Lung (tissue), 12 donors: Measurements from ENCODE around the gene KLRF1. TPM values are rescaled to one million over a fixed set of nuclear protein-coding genes. Genes with fewer than 3 reads are reported as not detected.

ENCODE experiments used
- ATAC-seq: fragments of 200-7000 bp; cut with Tn5 transposase; one replicate; pipeline ENCODE4 v1.9.1; 2020; ENCODE audit warnings: moderate number of reproducible peaks; ENCODE audit not compliant: insufficient read depth, low FRiP score
- DNase-seq, 3 donors: peaks; one replicate each; pipeline ENCODE4 v3.0.0-alpha.2; 2013 to 2017
- H3K27ac ChIP-seq, 2 donors: one replicate each; pipeline ENCODE4 v1.5.1; 2013; ENCODE audit warnings: mild to moderate bottlenecking in 2 of 2, moderate library complexity in 2 of 2, control low read depth in 1 of 2, inconsistent platforms in 1 of 2, low read depth in 1 of 2, low read length in 1 of 2
- H3K27me3 ChIP-seq, 3 donors: one replicate each; pipeline ENCODE4 v1.5.1; 2013; ENCODE audit warnings: low read length in 2 of 3; ENCODE audit not compliant: control insufficient read depth in 3 of 3, insufficient read depth in 3 of 3
- H3K36me3 ChIP-seq, 4 donors: one replicate each; pipeline ENCODE4 v1.5.1; 2013; ENCODE audit warnings: low read length in 4 of 4, mild to moderate bottlenecking in 1 of 4, moderate library complexity in 1 of 4; ENCODE audit not compliant: control insufficient read depth in 4 of 4, insufficient read depth in 4 of 4
- H3K4me1 ChIP-seq, 5 donors: one replicate each; pipeline ENCODE4 v1.5.1; 2013; ENCODE audit warnings: low read length in 5 of 5, mild to moderate bottlenecking in 2 of 5, moderate library complexity in 1 of 5; ENCODE audit not compliant: control insufficient read depth in 5 of 5, insufficient read depth in 5 of 5
- H3K4me3 ChIP-seq: one replicate; pipeline ENCODE4 v1.5.1; 2013; ENCODE audit warnings: mild to moderate bottlenecking, control low read depth, moderate library complexity
- H3K9ac ChIP-seq, 2 donors: one replicate each; pipeline ENCODE4 v1.5.1; 2013; ENCODE audit warnings: low read length in 2 of 2, control low read depth in 1 of 2; ENCODE audit not compliant: insufficient read depth in 1 of 2
- H3K9me3 ChIP-seq, 4 donors: one replicate each; pipeline ENCODE4 v1.5.1; 2013; ENCODE audit warnings: low read length in 3 of 4, mild to moderate bottlenecking in 1 of 4, moderate library complexity in 1 of 4; ENCODE audit not compliant: control insufficient read depth in 4 of 4, insufficient read depth in 3 of 4
- WGBS, 2 donors: extraction: QIAGEN DNeasy Blood & Tissue Kit; methylation state at CpG; one replicate each; pipeline ENCODE4 v1.1.7; 2013; 5-methylcytosine and 5-hydroxymethylcytosine counted together
- polyA plus RNA-seq, 2 donors: library from polyadenylated mRNA; stranded (reverse); fragments of 200-250 nt; gene quantifications; one replicate each; pipeline ENCODE4 v1.2.1, GENCODE V29; 2013
- total RNA-seq, 2 donors: library from RNA; depleted of rRNA in 1 of 2; stranded (reverse); fragments of >200 nt in 1 of 2; gene quantifications; one replicate each; pipeline ENCODE4 v1.2.1, GENCODE V29; 2014 to 2021
- TF ChIP-seq, protein P1 (sequence below): IDR thresholded peaks from 2 replicates; pipeline ENCODE4 v1.5.1; 2012; ENCODE audit warnings: mild to moderate bottlenecking; ENCODE audit errors: control extremely low read depth, extremely low read depth
- donor health status: control.
- donor health status: control.
- donor health status: Bipolar disorder and iron deficiency.
- donor health status: healthy.
- donor health status: DM: yes; HTN: yes; CAD: no.

KLRF1 gene
- total and polyA plus RNA-seq, 4 donors, result 1.1 to 2.2 (median 1.4) TPM

- Histone ChIP-seq H3K27ac (no peak overlapping the region), H3K9me3 (no peaks in the 10 kb centered on the region), H3K9ac (no peak overlapping the region), H3K4me1 (peaks cover 0 to 18% (median 0%) of the 10 kb centered on the region in 5 donors), H3K4me3 (no peak overlapping the region), H3K27me3 (no peaks in the 10 kb centered on the region), H3K36me3 (no peaks in the 10 kb centered on the region)
- TF ChIP-seq, protein P1, sequence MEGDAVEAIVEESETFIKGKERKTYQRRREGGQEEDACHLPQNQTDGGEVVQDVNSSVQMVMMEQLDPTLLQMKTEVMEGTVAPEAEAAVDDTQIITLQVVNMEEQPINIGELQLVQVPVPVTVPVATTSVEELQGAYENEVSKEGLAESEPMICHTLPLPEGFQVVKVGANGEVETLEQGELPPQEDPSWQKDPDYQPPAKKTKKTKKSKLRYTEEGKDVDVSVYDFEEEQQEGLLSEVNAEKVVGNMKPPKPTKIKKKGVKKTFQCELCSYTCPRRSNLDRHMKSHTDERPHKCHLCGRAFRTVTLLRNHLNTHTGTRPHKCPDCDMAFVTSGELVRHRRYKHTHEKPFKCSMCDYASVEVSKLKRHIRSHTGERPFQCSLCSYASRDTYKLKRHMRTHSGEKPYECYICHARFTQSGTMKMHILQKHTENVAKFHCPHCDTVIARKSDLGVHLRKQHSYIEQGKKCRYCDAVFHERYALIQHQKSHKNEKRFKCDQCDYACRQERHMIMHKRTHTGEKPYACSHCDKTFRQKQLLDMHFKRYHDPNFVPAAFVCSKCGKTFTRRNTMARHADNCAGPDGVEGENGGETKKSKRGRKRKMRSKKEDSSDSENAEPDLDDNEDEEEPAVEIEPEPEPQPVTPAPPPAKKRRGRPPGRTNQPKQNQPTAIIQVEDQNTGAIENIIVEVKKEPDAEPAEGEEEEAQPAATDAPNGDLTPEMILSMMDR, result no peak
- 37 to 67% methylated on average over 5 of the region's 5 CpGs for WGBS, 2 donors
- ATAC-seq (no peak), DNase-seq (no peak)
Measured at GRCh38 chr12:9796346-9796745, 30.9 kb upstream of the KLRF1 start.

DNA sequence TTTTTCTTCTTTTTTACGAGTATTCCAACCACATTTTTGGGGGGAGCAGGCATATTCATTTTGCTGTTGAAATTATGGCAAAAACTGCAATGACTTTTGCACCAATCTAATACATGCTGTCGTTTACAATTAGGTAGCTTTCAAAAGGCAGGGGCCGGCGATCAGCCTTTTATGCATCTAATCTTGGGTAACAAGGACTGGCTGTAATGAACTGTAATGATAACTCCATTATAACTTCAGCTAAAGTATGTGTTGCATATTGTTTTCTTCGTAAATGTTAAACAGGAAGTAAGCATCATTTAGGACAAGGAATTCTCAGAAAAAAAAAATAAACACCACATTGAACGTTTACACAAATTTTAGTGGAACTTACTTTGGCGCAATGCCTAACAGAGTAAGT, 30.3 kb upstream of the KLRF1 start:
- no peaks in the 10 kb centered on the region for H3K9me3 ChIP-seq
- H3K27ac ChIP-seq, result no peak overlapping the region
- H3K27me3 ChIP-seq, result no peaks in the 10 kb centered on the region
- whole genome bisulfite sequencing, 2 donors, result 39 to 43% methylated on average over 7 of the region's 7 CpGs
- H3K36me3 ChIP-seq, result no peaks in the 10 kb centered on the region
- H3K9ac ChIP-seq, result peak overlapping the region in 1 of 2 donors; percentile 11
- H3K4me3 ChIP-seq, result no peak overlapping the region
- TF ChIP-seq, protein P1, result no peak
- ATAC-seq, result no peak
- peak; percentile 29 to 69 (median 67) for DNase-seq
- H3K4me1 ChIP-seq, result peaks cover 0 to 18% (median 0%) of the 10 kb centered on the region in 5 donors

GRCh38 chr12:9797722-9798619, 29.3 kb upstream of the KLRF1 start:
- no peak overlapping the region for H3K4me3 ChIP-seq
- H3K9ac ChIP-seq, result no peak overlapping the region
- H3K27me3 ChIP-seq, result no peaks in the 10 kb centered on the region
- H3K9me3 ChIP-seq, result no peaks in the 10 kb centered on the region
- DNase-seq (peak; percentile 69 to 84 (median 72)), ATAC-seq (peak; percentile 41)
- TF ChIP-seq, protein P1, result peak; percentile 71
- WGBS, 2 donors, result 30 to 38% methylated on average over 7 of the region's 7 CpGs
- no peaks in the 10 kb centered on the region for H3K36me3 ChIP-seq
- H3K4me1 ChIP-seq, result peaks cover 0 to 18% (median 0%) of the 10 kb centered on the region in 5 donors
- no peak overlapping the region for H3K27ac ChIP-seq
